Measurements from ENCODE around the gene AMPD3. TPM values are rescaled to one million over a fixed set of nuclear protein-coding genes. Genes with fewer than 3 reads are reported as not detected.

AMPD3 gene
- total RNA-seq, 4 donors from 2014 or later: 104 to 185 (median 112) TPM

GRCh38 chr11:10515418-10515817, 60.4 kb downstream of the AMPD3 start:
- H3K9me3 ChIP-seq: no peaks in the 10 kb centered on the region
- H3K4me3 ChIP-seq: no peak overlapping the region
- H3K4me1 ChIP-seq: peaks cover 0 to 10% of the 10 kb centered on the region in 2 donors
- no peak overlapping the region for H3K27ac ChIP-seq
- intact Hi-C loops (cut with DNase I; ENCODE audit: low total_unique reads) (loop anchor here (10.0 kb wide), 1 partner anchor 219 kb away; no protein-coding TSS in a partner anchor), in situ Hi-C loops (cut with MboI; ENCODE audit: low sequenced_read_pairs in 4 of 4) (loop anchor here in 2 of 4 donors (10.0 to 25.0 kb wide), 2 partner anchors 219 to 222 kb away; no protein-coding TSS in a partner anchor)
- DNase-seq: no peak
- no peaks in the 10 kb centered on the region for H3K27me3 ChIP-seq
- ATAC-seq: no peak
- peaks cover 0 to 58% of the 10 kb centered on the region in 2 donors for H3K36me3 ChIP-seq
- no peak for TF ChIP-seq CTCF (IDR thresholded peaks at IDR 0.05 in 4 of 5, conservative IDR thresholded peaks at IDR 0.05 in 1 of 5)
- no peak for TF ChIP-seq POLR2A (IDR thresholded peaks at IDR 0.05)

- Histone ChIP-seq H3K9me3 (no peaks in the 10 kb centered on the region), H3K4me1 (peaks cover 9 to 22% of the 10 kb centered on the region in 2 donors), H3K36me3 (peaks cover 0 to 50% of the 10 kb centered on the region in 2 donors), H3K4me3 (no peak overlapping the region), H3K27ac (no peak overlapping the region), H3K27me3 (no peaks in the 10 kb centered on the region)
- DNase-seq (no peak), ATAC-seq (no peak)
- in situ Hi-C loops (cut with MboI; ENCODE audit: low sequenced_read_pairs in 4 of 4) (loop anchor here in 2 of 4 donors (10.0 to 25.0 kb wide), 2 partner anchors 217 to 219 kb away; no protein-coding TSS in a partner anchor), intact Hi-C loops (cut with DNase I; ENCODE audit: low total_unique reads) (loop anchor here (10.0 kb wide), 1 partner anchor 217 kb away; no protein-coding TSS in a partner anchor)
- TF ChIP-seq CTCF (IDR thresholded peaks at IDR 0.05 in 4 of 5, conservative IDR thresholded peaks at IDR 0.05 in 1 of 5): no peak
- TF ChIP-seq POLR2A (IDR thresholded peaks at IDR 0.05): no peak
Observed at GRCh38 chr11:10518123-10518522, 63.1 kb downstream of the AMPD3 start.

DNA sequence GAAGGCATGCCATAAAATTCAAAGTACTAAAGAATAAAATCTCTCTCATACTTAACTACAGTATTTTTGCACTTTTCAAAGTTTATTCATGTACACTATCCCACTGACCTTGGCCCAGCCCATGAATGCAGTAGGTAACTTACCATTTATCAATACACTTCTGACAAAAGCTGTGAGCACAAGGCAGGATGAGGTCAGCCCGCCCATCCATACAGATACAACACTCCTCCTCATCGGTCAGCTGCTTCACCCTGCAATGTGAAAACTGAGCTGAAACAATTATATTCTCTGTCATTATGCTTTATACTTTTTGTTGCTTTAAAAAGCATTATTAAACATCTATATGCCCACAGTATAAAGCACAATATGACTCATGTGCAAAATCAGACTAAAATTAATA, 63.8 kb downstream of the AMPD3 start:
- no peak for TF ChIP-seq POLR2A (IDR thresholded peaks at IDR 0.05)
- TF ChIP-seq CTCF (IDR thresholded peaks at IDR 0.05 in 4 of 5, conservative IDR thresholded peaks at IDR 0.05 in 1 of 5): no peak
- ATAC-seq (no peak), DNase-seq (no peak)
- H3K36me3 ChIP-seq: peaks cover 0 to 53% of the 10 kb centered on the region in 2 donors
- in situ Hi-C loops (cut with MboI; ENCODE audit: low sequenced_read_pairs in 4 of 4): loop anchor here in 2 of 4 donors (10.0 to 25.0 kb wide), 2 partner anchors 216 to 218 kb away; no protein-coding TSS in a partner anchor
- no peak overlapping the region for H3K27ac ChIP-seq
- no peaks in the 10 kb centered on the region for H3K27me3 ChIP-seq
- intact Hi-C loops (cut with DNase I; ENCODE audit: low total_unique reads): loop anchor here (10.0 kb wide), 1 partner anchor 216 kb away; no protein-coding TSS in a partner anchor
- H3K4me1 ChIP-seq: peaks cover 9 to 22% of the 10 kb centered on the region in 2 donors
- H3K4me3 ChIP-seq: no peak overlapping the region
- no peaks in the 10 kb centered on the region for H3K9me3 ChIP-seq

- Histone ChIP-seq H3K4me1 (peaks cover 9 to 15% of the 10 kb centered on the region in 2 donors), H3K27me3 (no peaks in the 10 kb centered on the region), H3K9me3 (no peaks in the 10 kb centered on the region), H3K36me3 (peaks cover 0 to 54% of the 10 kb centered on the region in 2 donors), H3K27ac (no peak overlapping the region), H3K4me3 (no peak overlapping the region)
- no peak for ATAC-seq
- intact Hi-C loops (cut with DNase I; ENCODE audit: low total_unique reads): loop anchor here (10.0 kb wide), 1 partner anchor 215 kb away; no protein-coding TSS in a partner anchor
- DNase-seq: no peak
- in situ Hi-C loops (cut with MboI; ENCODE audit: low sequenced_read_pairs in 4 of 4): loop anchor here in 2 of 4 donors (10.0 to 25.0 kb wide), 2 partner anchors 215 to 218 kb away; no protein-coding TSS in a partner anchor
- TF ChIP-seq CTCF (IDR thresholded peaks at IDR 0.05 in 4 of 5, conservative IDR thresholded peaks at IDR 0.05 in 1 of 5): no peak
- TF ChIP-seq POLR2A (IDR thresholded peaks at IDR 0.05): no peak
Observed at GRCh38 chr11:10519630-10520029, 64.6 kb downstream of the AMPD3 start.
